ENCODE results near the gene EPAS1.

DNA sequence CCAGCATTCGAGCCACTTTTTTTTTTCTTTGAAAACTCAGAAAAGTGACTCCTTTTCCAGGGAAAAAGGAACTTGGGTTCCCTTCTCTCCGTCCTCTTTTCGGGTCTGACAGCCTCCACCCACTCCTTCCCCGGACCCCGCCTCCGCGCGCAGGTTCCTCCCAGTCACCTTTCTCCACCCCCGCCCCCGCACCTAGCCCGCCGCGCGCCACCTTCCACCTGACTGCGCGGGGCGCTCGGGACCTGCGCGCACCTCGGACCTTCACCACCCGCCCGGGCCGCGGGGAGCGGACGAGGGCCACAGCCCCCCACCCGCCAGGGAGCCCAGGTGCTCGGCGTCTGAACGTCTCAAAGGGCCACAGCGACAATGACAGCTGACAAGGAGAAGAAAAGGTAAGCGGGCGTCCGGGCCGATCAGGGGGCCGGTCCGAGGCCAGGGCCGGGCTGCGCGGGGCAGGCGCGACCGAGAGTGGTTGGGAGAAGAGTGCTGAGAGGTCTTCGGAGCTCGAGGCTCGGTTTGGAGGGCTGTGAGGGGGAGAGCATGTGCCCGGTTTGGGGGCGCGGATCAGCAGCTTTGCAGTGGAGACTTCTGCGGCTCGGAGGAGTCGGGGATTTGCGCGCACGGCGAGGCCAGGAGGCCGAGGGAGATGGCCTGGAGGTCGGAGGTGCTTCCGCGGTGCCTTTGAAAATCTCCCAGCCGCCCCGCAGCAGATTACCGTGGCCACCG, 502 bp downstream of the EPAS1 start:
- TF ChIP-seq, protein P1, sequence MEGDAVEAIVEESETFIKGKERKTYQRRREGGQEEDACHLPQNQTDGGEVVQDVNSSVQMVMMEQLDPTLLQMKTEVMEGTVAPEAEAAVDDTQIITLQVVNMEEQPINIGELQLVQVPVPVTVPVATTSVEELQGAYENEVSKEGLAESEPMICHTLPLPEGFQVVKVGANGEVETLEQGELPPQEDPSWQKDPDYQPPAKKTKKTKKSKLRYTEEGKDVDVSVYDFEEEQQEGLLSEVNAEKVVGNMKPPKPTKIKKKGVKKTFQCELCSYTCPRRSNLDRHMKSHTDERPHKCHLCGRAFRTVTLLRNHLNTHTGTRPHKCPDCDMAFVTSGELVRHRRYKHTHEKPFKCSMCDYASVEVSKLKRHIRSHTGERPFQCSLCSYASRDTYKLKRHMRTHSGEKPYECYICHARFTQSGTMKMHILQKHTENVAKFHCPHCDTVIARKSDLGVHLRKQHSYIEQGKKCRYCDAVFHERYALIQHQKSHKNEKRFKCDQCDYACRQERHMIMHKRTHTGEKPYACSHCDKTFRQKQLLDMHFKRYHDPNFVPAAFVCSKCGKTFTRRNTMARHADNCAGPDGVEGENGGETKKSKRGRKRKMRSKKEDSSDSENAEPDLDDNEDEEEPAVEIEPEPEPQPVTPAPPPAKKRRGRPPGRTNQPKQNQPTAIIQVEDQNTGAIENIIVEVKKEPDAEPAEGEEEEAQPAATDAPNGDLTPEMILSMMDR (IDR thresholded peaks at IDR 0.05), result peak in 1 of 5 experiments; percentile 46
- TF ChIP-seq POLR2A (IDR thresholded peaks at IDR 0.05), result peak; percentile 94

Data from transverse colon (tissue), 3 donors.